Activated naive CD8-positive, alpha-beta T cell treated with anti-CD3 and anti-CD28 coated beads, Interleukin-2, amount 10 ng/mL, durations not matched to agents 7 days and 5 days (primary cell): ENCODE data around the gene CFAP410. TPM values are rescaled to one million over a fixed set of nuclear protein-coding genes. Genes with fewer than 3 reads are reported as not detected.
A peak's percentile ranks its signal among the peaks of the same experiment; 100 is the strongest.
"Not testable (repeated sequence)": the region's sequence is repeated elsewhere in the genome, so short reads cannot be mapped to it uniquely, and the experiment has no call there.

Source experiments
- ATAC-seq: fragments of 150-1000 bp; cut with Tn5 transposase; one replicate; pipeline ENCODE4 v1.10.0; 2021; ENCODE audit warnings: low read depth, moderate library complexity
- POLR2A ChIA-PET: fragments of 350-600 bp; sonication (Branson Sonifier 250); formaldehyde crosslinking; loops from one replicate; lab custom pipeline; 2021; ENCODE audit warnings: antibody characterized with exemption; lab: Charles Lee
- DNase-seq: peaks from one replicate; pipeline ENCODE4 v3.0.0; 2021
- H3K27ac Mint-ChIP-seq: one replicate; pipeline ENCODE4 v1.8.0; 2022; ENCODE audit warnings: mild to moderate bottlenecking, mixed read lengths
- H3K27me3 Mint-ChIP-seq: one replicate; pipeline ENCODE4 v1.8.0; 2022; ENCODE audit warnings: mild to moderate bottlenecking, moderate library complexity, mixed read lengths
- H3K36me3 Mint-ChIP-seq: one replicate; pipeline ENCODE4 v1.8.0; 2021; ENCODE audit warnings: mild to moderate bottlenecking, mixed read lengths
- H3K4me1 Mint-ChIP-seq: one replicate; pipeline ENCODE4 v1.8.0; 2021; ENCODE audit warnings: mixed read lengths
- H3K4me3 Mint-ChIP-seq: one replicate; pipeline ENCODE4 v1.8.0; 2022; ENCODE audit warnings: mild to moderate bottlenecking, moderate library complexity, mixed read lengths
- H3K9me3 Mint-ChIP-seq: one replicate; pipeline ENCODE4 v1.8.0; 2021; ENCODE audit warnings: mixed read lengths
- total RNA-seq, 2 experiments: library from RNA; stranded (reverse); gene quantifications; one replicate each; pipeline ENCODE4 v1.2.3, GENCODE V29; 2021

CFAP410 gene
- total RNA-seq, 2 experiments from 2014 or later, result 23.7 TPM

GRCh38 chr21:44364151-44365053 is 25.2 kb upstream of the CFAP410 start:
- DNase-seq, result peak; percentile 26
- POLR2A ChIA-PET, result interaction anchor here (1.4 kb wide), 1 partner anchor 91 kb away, joined by 4 read pairs; the partner anchor contains the start of gene LRRC3
- Mint-ChIP-seq H3K4me3 (no peak overlapping the region), H3K36me3 (peaks cover 36% of the 10 kb centered on the region), H3K27ac (no peak overlapping the region), H3K4me1 (peaks cover 4% of the 10 kb centered on the region), H3K9me3 (peaks cover 11% of the 10 kb centered on the region), H3K27me3 (no peaks in the 10 kb centered on the region)
- no peak for ATAC-seq

- Mint-ChIP-seq H3K27ac (no peak overlapping the region), H3K9me3 (peaks cover 15% of the 10 kb centered on the region), H3K4me1 (peaks cover 6% of the 10 kb centered on the region), H3K36me3 (peaks cover 39% of the 10 kb centered on the region), H3K27me3 (no peaks in the 10 kb centered on the region), H3K4me3 (no peak overlapping the region)
- POLR2A ChIA-PET, result interaction anchor here (1.4 kb wide), 1 partner anchor 92 kb away, joined by 4 read pairs; the partner anchor contains the start of gene LRRC3
- DNase-seq (no peak), ATAC-seq (no peak)
These were observed 24.1 kb upstream of the CFAP410 start for GRCh38 chr21:44363278-44363677.

GRCh38 chr21:44361903-44362302 is 22.7 kb upstream of the CFAP410 start:
- not testable (repeated sequence) for H3K27me3 Mint-ChIP-seq, H3K4me3 Mint-ChIP-seq, DNase-seq, H3K27ac Mint-ChIP-seq, ATAC-seq, H3K4me1 Mint-ChIP-seq
- peaks cover 15% of the 10 kb centered on the region for H3K9me3 Mint-ChIP-seq
- POLR2A ChIA-PET, result interaction anchor here (0.7 to 0.9 kb wide), 2 partner anchors 8 to 68 kb away, joined by 3 to 8 read pairs; partner anchors contain the start of gene TRPM2
- peaks cover 43% of the 10 kb centered on the region for H3K36me3 Mint-ChIP-seq

- Mint-ChIP-seq H3K4me1 (peaks cover 21% of the 10 kb centered on the region), H3K9me3 (peaks cover 15% of the 10 kb centered on the region), H3K4me3 (no peak overlapping the region), H3K36me3 (peaks cover 57% of the 10 kb centered on the region), H3K27me3 (no peaks in the 10 kb centered on the region), H3K27ac (no peak overlapping the region)
- ATAC-seq, result no peak
- POLR2A ChIA-PET, result interaction anchor here (1.5 kb wide), 1 partner anchor 12 kb away, joined by 5 read pairs; no protein-coding TSS in a partner anchor
- DNase-seq, result no peak
These were observed 21.0 kb upstream of the CFAP410 start for GRCh38 chr21:44360159-44360558.

- Mint-ChIP-seq H3K4me1 (peaks cover 26% of the 10 kb centered on the region), H3K27me3 (no peaks in the 10 kb centered on the region), H3K4me3 (no peak overlapping the region), H3K27ac (no peak overlapping the region), H3K9me3 (peaks cover 15% of the 10 kb centered on the region), H3K36me3 (peaks cover 60% of the 10 kb centered on the region)
- no peak for DNase-seq
- POLR2A ChIA-PET, result no interaction called here
- ATAC-seq, result no peak
These were observed 20.2 kb upstream of the CFAP410 start for GRCh38 chr21:44359396-44359795.

GRCh38 chr21:44357064-44357837 is 18.1 kb upstream of the CFAP410 start:
- ATAC-seq (no peak), DNase-seq (no peak)
- no peak overlapping the region for H3K27ac Mint-ChIP-seq
- peaks cover 7% of the 10 kb centered on the region for H3K9me3 Mint-ChIP-seq
- peaks cover 47% of the 10 kb centered on the region for H3K4me1 Mint-ChIP-seq
- no peak overlapping the region for H3K4me3 Mint-ChIP-seq
- H3K27me3 Mint-ChIP-seq, result no peaks in the 10 kb centered on the region
- POLR2A ChIA-PET, result no interaction called here
- H3K36me3 Mint-ChIP-seq, result peaks cover 55% of the 10 kb centered on the region

- POLR2A ChIA-PET, result no interaction called here
- peak overlapping the region; percentile 51 for H3K4me3 Mint-ChIP-seq
These were observed 17.4 kb upstream of the CFAP410 start for GRCh38 chr21:44356636-44357035.

GRCh38 chr21:44356160-44356559 is 17.0 kb upstream of the CFAP410 start:
- Mint-ChIP-seq H3K27ac (no peak overlapping the region), H3K4me1 (peaks cover 53% of the 10 kb centered on the region), H3K4me3 (peak overlapping the region; percentile 51), H3K36me3 (peaks cover 54% of the 10 kb centered on the region), H3K9me3 (peaks cover 6% of the 10 kb centered on the region), H3K27me3 (peaks cover 2% of the 10 kb centered on the region)
- DNase-seq (no peak), ATAC-seq (no peak)
- POLR2A ChIA-PET, result interaction anchor here (0.9 to 4.9 kb wide), 2 partner anchors 15 to 32 kb away, joined by 3 to 60 read pairs; partner anchors contain the start of gene CFAP410

More at GRCh38 chr21:44356636-44357035, 17.4 kb upstream of the CFAP410 start:
- Mint-ChIP-seq H3K27me3 (no peaks in the 10 kb centered on the region), H3K36me3 (peaks cover 55% of the 10 kb centered on the region), H3K9me3 (peaks cover 7% of the 10 kb centered on the region), H3K4me1 (peaks cover 52% of the 10 kb centered on the region), H3K27ac (no peak overlapping the region)
- DNase-seq, result no peak
- ATAC-seq, result no peak

- no peak for DNase-seq
- peaks cover 50% of the 10 kb centered on the region for H3K36me3 Mint-ChIP-seq
- H3K4me1 Mint-ChIP-seq, result peaks cover 53% of the 10 kb centered on the region
These were observed 15.9 kb upstream of the CFAP410 start for GRCh38 chr21:44354775-44355771.

GRCh38 chr21:44354001-44354405 is 14.8 kb upstream of the CFAP410 start:
- H3K4me3 Mint-ChIP-seq, result peak overlapping the region; percentile 92
- POLR2A ChIA-PET, result interaction anchor here (0.5 to 4.9 kb wide), 8 partner anchors 8 to 304 kb away, joined by 3 to 60 read pairs (median 3); partner anchors contain the start of genes CFAP410, KRTAP12-3 and PFKL
- peak overlapping the region; percentile 93 for H3K27ac Mint-ChIP-seq
- peaks cover 51% of the 10 kb centered on the region for H3K4me1 Mint-ChIP-seq
- no peak for ATAC-seq
- peaks cover 46% of the 10 kb centered on the region for H3K36me3 Mint-ChIP-seq
- peaks cover 12% of the 10 kb centered on the region for H3K27me3 Mint-ChIP-seq
- peaks cover 4% of the 10 kb centered on the region for H3K9me3 Mint-ChIP-seq
- DNase-seq, result no peak

More at GRCh38 chr21:44354775-44355771, 15.9 kb upstream of the CFAP410 start:
- Mint-ChIP-seq H3K4me3 (peak overlapping the region; percentile 92), H3K27me3 (peaks cover 6% of the 10 kb centered on the region), H3K27ac (peak overlapping the region; percentile 93), H3K9me3 (peaks cover 4% of the 10 kb centered on the region)
- ATAC-seq, result peak; percentile 44
- POLR2A ChIA-PET, result interaction anchor here (0.6 to 4.9 kb wide), 3 partner anchors 14 to 33 kb away, joined by 3 to 60 read pairs (median 3); partner anchors contain the start of gene CFAP410

GRCh38 chr21:44353191-44353970 is 14.2 kb upstream of the CFAP410 start, which contains the start of gene TRPM2:
TRPM2 (plus strand) TSS chr21:44353621; CDS start chr21:44353701, 80 bp downstream.
- DNase-seq, result peak; percentile 69
- Mint-ChIP-seq H3K36me3 (peaks cover 41% of the 10 kb centered on the region), H3K27ac (peak within 1 kb of the TSS; percentile 93), H3K9me3 (peaks cover under 1% of the 10 kb centered on the region), H3K4me3 (peak within 1 kb of the TSS; percentile 92), H3K27me3 (peaks cover 18% of the 10 kb centered on the region), H3K4me1 (peaks cover 48% of the 10 kb centered on the region)
- peak; percentile 88 for ATAC-seq
- POLR2A ChIA-PET, result interaction anchor here (0.5 to 4.9 kb wide), 8 partner anchors 9 to 304 kb away, joined by 3 to 60 read pairs (median 3); partner anchors contain the start of genes CFAP410, KRTAP12-3 and PFKL
